A549 (cell line): Measurements from ENCODE around the gene FEM1A.

Source experiments
- CEBPB ChIP-seq, 2 experiments: fragments of >200 bp in 1 of 2; sonication (Bioruptor Twin) in 1 of 2; formaldehyde crosslinking in 1 of 2; IDR thresholded peaks; 2 replicates each; pipeline ENCODE4 v1.6.1; 2012 to 2016
- CHD2 ChIP-seq: fragments of 150-350 bp; IDR thresholded peaks from 2 replicates; pipeline ENCODE4 v1.6.1; 2014; ENCODE audit warnings: low read length; ENCODE audit not compliant: partially characterized antibody
- CTCF ChIP-seq: fragments of >200 bp; sonication (Bioruptor Twin); formaldehyde crosslinking; IDR thresholded peaks from 3 replicates; pipeline ENCODE4 v1.5.1; 2016
- EHMT2 ChIP-seq: fragments of 200-600 bp; sonication (generic); IDR thresholded peaks from 2 replicates; pipeline ENCODE4 v1.6.1; 2016; ENCODE audit warnings: antibody characterized with exemption, low read depth, mild to moderate bottlenecking, moderate library complexity
- EP300 ChIP-seq, 2 experiments: fragments of >200 bp; sonication (Bioruptor Twin); formaldehyde crosslinking; IDR thresholded peaks; 2 replicates in 1 of 2; 3 replicates in 1 of 2; pipeline ENCODE4 v1.6.1; 2016 to 2017
- MYC ChIP-seq: IDR thresholded peaks from 2 replicates; pipeline ENCODE4 v1.6.1; 2012; ENCODE audit warnings: mild to moderate bottlenecking, inconsistent platforms, low read length, improper control_type of control experiment, borderline replicate concordance
- POLR2A ChIP-seq: IDR thresholded peaks from 2 replicates; pipeline ENCODE4 v1.6.1; 2012; ENCODE audit warnings: mild to moderate bottlenecking, low read length
- RAD21 ChIP-seq, 2 experiments: fragments of >200 bp in 1 of 2; sonication (Bioruptor Twin) in 1 of 2; formaldehyde crosslinking in 1 of 2; IDR thresholded peaks in 1 of 2; conservative IDR thresholded peaks in 1 of 2; 2 replicates in 1 of 2; 3 replicates in 1 of 2; pipeline ENCODE4 v1.6.1; 2012 to 2018; ENCODE audit warnings: inconsistent platforms in 1 of 2
- SMC3 ChIP-seq: fragments of >200 bp; sonication (Bioruptor Twin); formaldehyde crosslinking; IDR thresholded peaks from 3 replicates; pipeline ENCODE4 v1.6.1; 2018; ENCODE audit warnings: inconsistent platforms
- SREBF2 ChIP-seq: fragments of 450-650 bp; IDR thresholded peaks from 2 replicates; pipeline ENCODE4 v1.6.1; 2014; ENCODE audit warnings: mild to moderate bottlenecking, moderate library complexity
- TF ChIP-seq, protein P1 (sequence below): fragments of 250-450 bp; sonication (Bioruptor Pico); IDR thresholded peaks from 2 replicates; pipeline ENCODE4 v1.5.0; 2021; ENCODE audit warnings: mild to moderate bottlenecking, moderate library complexity, borderline replicate concordance

DNA sequence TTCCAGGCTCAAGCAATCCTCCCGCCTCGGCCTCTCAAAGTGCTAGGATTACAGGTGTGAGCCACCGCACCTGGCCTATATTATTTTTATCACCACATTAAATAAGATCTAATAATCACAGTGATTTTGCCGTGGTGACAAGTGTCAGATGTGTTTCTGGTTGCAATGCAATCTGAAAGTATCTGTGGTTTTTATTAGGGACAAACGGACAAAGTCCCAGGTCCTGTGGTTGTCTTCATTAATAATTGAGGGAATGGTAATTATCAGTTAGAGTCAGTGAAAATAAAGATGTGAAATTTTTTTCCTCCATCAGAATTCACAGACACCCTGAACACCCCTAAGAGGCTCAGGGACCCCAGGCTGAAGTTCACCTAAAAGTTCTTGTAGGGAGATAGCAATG lies 41.2 kb downstream of the FEM1A start:
- TF ChIP-seq EHMT2: no peak
- TF ChIP-seq EP300 (IDR thresholded peaks at IDR 0.05): no peak
- TF ChIP-seq, protein P1, sequence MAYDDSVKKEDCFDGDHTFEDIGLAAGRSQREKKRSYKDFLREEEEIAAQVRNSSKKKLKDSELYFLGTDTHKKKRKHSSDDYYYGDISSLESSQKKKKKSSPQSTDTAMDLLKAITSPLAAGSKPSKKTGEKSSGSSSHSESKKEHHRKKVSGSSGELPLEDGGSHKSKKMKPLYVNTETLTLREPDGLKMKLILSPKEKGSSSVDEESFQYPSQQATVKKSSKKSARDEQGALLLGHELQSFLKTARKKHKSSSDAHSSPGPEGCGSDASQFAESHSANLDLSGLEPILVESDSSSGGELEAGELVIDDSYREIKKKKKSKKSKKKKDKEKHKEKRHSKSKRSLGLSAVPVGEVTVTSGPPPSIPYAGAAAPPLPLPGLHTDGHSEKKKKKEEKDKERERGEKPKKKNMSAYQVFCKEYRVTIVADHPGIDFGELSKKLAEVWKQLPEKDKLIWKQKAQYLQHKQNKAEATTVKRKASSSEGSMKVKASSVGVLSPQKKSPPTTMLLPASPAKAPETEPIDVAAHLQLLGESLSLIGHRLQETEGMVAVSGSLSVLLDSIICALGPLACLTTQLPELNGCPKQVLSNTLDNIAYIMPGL: no peak
- TF ChIP-seq RAD21 (conservative IDR thresholded peaks at IDR 0.05 in 1 of 2, IDR thresholded peaks at IDR 0.05 in 1 of 2): no peak
- TF ChIP-seq MYC: no peak
- no peak for TF ChIP-seq CTCF
- no peak for TF ChIP-seq SMC3
- TF ChIP-seq CHD2: no peak
- TF ChIP-seq POLR2A: no peak
- TF ChIP-seq SREBF2: no peak
- no peak for TF ChIP-seq CEBPB (IDR thresholded peaks at IDR 0.05)
